ENCODE results near the gene FTSJ3.

- TF ChIP-seq CTCF (IDR thresholded peaks at IDR 0.05; ENCODE audit: insufficient read depth, low read depth, low read length) = no peak
- TF ChIP-seq EZH2 (IDR thresholded peaks at IDR 0.05; ENCODE audit: insufficient read depth, low read length) = no peak
These were observed 18.0 kb upstream of the FTSJ3 start for GRCh38 chr17:63845509-63845908.

All from astrocyte (in vitro differentiated cells and primary cell).